ENCODE measurements around the gene FOXR1.
"Not testable (repeated sequence)": the region's sequence is repeated elsewhere in the genome, so short reads cannot be mapped to it uniquely, and the experiment has no call there.

- not testable (repeated sequence) for TF ChIP-seq CTCF (IDR thresholded peaks at IDR 0.05); EZH2 (IDR thresholded peaks at IDR 0.05; ENCODE audit: borderline replicate concordance, insufficient read depth, low read depth, low read length, poor library complexity, severe bottlenecking)
These were observed 17.6 kb upstream of the FOXR1 start for GRCh38 chr11:118953976-118954375.

Measured in B cell (primary cell).